T-helper 17 cell (primary cell): Measurements from ENCODE around the gene APOBEC3B. TPM values are rescaled to one million over a fixed set of nuclear protein-coding genes. Genes with fewer than 3 reads are reported as not detected.
"Not testable (repeated sequence)": the region's sequence is repeated elsewhere in the genome, so short reads cannot be mapped to it uniquely, and the experiment has no call there.

ENCODE experiments used
- ATAC-seq: fragments of 150-1000 bp; cut with Tn5 transposase; 2 replicates; pipeline ENCODE4 v1.10.0; 2021; ENCODE audit warnings: mild to moderate bottlenecking, moderate library complexity
- DNase-seq, 3 donors: peaks; one replicate each; pipeline versions ENCODE4 v3.0.0 to v3.0.0-alpha.2; 2020 to 2021
- H3K9me3 ChIP-seq: one replicate; pipeline ENCODE4 v1.7.0; 2013; ENCODE audit warnings: low read length, mild to moderate bottlenecking; ENCODE audit not compliant: control insufficient read depth, poor library complexity, severe bottlenecking
- H3K27ac Mint-ChIP-seq: one replicate; pipeline ENCODE4 v1.8.0; 2022; ENCODE audit warnings: mild to moderate bottlenecking, moderate library complexity, mixed read lengths
- H3K27me3 Mint-ChIP-seq: one replicate; pipeline ENCODE4 v1.8.0; 2022; ENCODE audit warnings: mixed read lengths
- H3K36me3 Mint-ChIP-seq: one replicate; pipeline ENCODE4 v1.8.0; 2022; ENCODE audit warnings: low read depth, mixed read lengths
- H3K4me1 Mint-ChIP-seq: one replicate; pipeline ENCODE4 v1.8.0; 2022; ENCODE audit warnings: mild to moderate bottlenecking, mixed read lengths
- H3K4me3 Mint-ChIP-seq: one replicate; pipeline ENCODE4 v1.8.0; 2022; ENCODE audit warnings: mild to moderate bottlenecking, moderate library complexity, mixed read lengths
- total RNA-seq, 4 donors: library from RNA in 2 of 4; stranded (reverse) in 2 of 4; gene quantifications; one replicate each; pipeline ENCODE4 v1.2.3 and lab custom pipeline; 2022 to 2026

The APOBEC3B gene
- total RNA-seq, 2 donors from 2014 or later, result 1.2 to 1.5 TPM

DNA sequence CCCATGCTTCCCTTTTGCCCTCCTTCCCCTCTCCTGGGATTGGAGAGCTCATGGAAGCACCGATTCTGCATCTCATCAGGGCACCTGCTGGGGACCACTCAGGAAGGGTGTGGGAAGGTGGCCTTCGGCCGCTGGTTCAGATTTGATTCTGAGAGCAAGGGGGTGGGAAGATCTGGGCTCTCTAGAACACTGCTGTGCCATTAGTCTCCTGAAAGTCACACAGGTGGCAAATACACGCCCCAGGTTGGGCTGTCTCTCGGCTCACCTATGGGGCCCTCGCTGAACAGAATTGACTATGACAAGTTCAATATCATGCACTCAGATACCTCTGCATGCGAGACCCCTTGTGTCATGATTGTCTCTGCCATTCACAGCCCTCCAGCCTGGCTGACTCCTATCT, 37.5 kb upstream of the APOBEC3B start:
- Mint-ChIP-seq H3K27me3 (peaks cover 82% of the 10 kb centered on the region), H3K27ac (no peak overlapping the region), H3K36me3 (peaks cover 4% of the 10 kb centered on the region), H3K4me1 (peaks cover 19% of the 10 kb centered on the region), H3K4me3 (no peak overlapping the region)
- H3K9me3 ChIP-seq, result no peaks in the 10 kb centered on the region
- no peak for ATAC-seq
- no peak for DNase-seq

GRCh38 chr22:38945706-38946338, 36.3 kb upstream of the APOBEC3B start:
- not testable (repeated sequence) for H3K27ac Mint-ChIP-seq, DNase-seq, ATAC-seq, H3K4me3 Mint-ChIP-seq, H3K36me3 Mint-ChIP-seq, H3K9me3 ChIP-seq
- peaks cover 82% of the 10 kb centered on the region for H3K27me3 Mint-ChIP-seq
- peaks cover 19% of the 10 kb centered on the region for H3K4me1 Mint-ChIP-seq

DNA sequence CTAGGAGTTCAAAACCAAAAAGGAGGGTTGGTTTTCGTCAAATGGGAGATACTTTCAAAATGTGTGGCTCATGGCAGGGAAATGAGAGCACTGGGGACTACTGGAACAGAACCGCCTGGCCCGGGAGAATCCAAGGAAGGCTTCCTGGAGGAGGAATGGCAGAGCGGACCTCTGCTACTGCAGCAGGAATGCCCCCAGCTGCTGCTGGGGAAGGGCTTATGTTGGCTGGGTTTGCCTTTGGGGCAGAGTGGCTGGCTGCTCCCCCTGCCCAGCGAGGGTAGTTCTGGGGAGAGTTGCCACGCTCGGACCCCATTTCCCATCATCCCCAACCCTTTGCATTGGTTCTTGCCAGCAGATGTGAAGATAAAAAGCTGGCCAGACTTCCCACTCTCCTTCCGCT, 35.4 kb upstream of the APOBEC3B start:
- no peak overlapping the region for H3K27ac Mint-ChIP-seq
- H3K9me3 ChIP-seq, result no peaks in the 10 kb centered on the region
- ATAC-seq (no peak), DNase-seq (no peak)
- H3K27me3 Mint-ChIP-seq, result peaks cover 74% of the 10 kb centered on the region
- H3K36me3 Mint-ChIP-seq, result peaks cover 2% of the 10 kb centered on the region
- peaks cover 12% of the 10 kb centered on the region for H3K4me1 Mint-ChIP-seq
- no peak overlapping the region for H3K4me3 Mint-ChIP-seq

GRCh38 chr22:38947321-38948140, 34.6 kb upstream of the APOBEC3B start:
- H3K4me3 Mint-ChIP-seq, result no peak overlapping the region
- ATAC-seq, result peak; percentile 18

GRCh38 chr22:38948181-38948940, 33.8 kb upstream of the APOBEC3B start:
- Mint-ChIP-seq H3K36me3 (no peaks in the 10 kb centered on the region), H3K4me3 (no peak overlapping the region), H3K4me1 (peaks cover 11% of the 10 kb centered on the region), H3K27ac (no peak overlapping the region), H3K27me3 (peaks cover 68% of the 10 kb centered on the region)
- ATAC-seq (no peak), DNase-seq (no peak)
- H3K9me3 ChIP-seq, result no peaks in the 10 kb centered on the region

More at GRCh38 chr22:38947321-38948140, 34.6 kb upstream of the APOBEC3B start:
- Mint-ChIP-seq H3K36me3 (no peaks in the 10 kb centered on the region), H3K4me1 (peaks cover 11% of the 10 kb centered on the region), H3K27ac (peak overlapping the region; percentile 67), H3K27me3 (peaks cover 74% of the 10 kb centered on the region)
- no peak for DNase-seq
- no peaks in the 10 kb centered on the region for H3K9me3 ChIP-seq

GRCh38 chr22:38949889-38950405, 32.2 kb upstream of the APOBEC3B start:
- no peaks in the 10 kb centered on the region for H3K9me3 ChIP-seq
- Mint-ChIP-seq H3K27ac (no peak overlapping the region), H3K4me3 (no peak overlapping the region), H3K4me1 (peaks cover 16% of the 10 kb centered on the region), H3K36me3 (no peaks in the 10 kb centered on the region), H3K27me3 (peaks cover 54% of the 10 kb centered on the region)
- ATAC-seq (no peak), DNase-seq (no peak)

- Mint-ChIP-seq H3K36me3 (no peaks in the 10 kb centered on the region), H3K27me3 (peaks cover 46% of the 10 kb centered on the region), H3K4me3 (no peak overlapping the region), H3K4me1 (peaks cover 16% of the 10 kb centered on the region), H3K27ac (no peak overlapping the region)
- DNase-seq, result no peak
- no peak for ATAC-seq
- H3K9me3 ChIP-seq, result no peaks in the 10 kb centered on the region
Observed at GRCh38 chr22:38950527-38951295, 31.4 kb upstream of the APOBEC3B start.

DNA sequence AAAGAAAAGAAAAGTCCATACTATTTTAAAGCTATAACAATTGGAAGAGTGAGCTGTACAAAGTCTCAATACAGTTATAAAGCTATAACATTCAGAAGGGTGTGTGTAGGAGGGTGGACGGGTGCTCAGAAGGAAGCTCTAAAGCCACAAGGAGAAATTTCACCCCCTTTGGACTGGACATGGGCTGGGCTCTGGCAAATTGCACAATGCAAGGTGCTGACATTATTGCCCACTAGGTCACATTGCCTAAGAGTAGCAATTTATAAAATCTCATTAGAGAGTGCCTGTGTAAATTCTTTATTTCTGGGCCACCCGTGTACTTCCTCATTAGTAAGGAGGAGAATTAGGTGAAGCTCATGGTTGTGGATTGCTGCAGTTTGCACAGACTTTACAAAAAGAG, 30.4 kb upstream of the APOBEC3B start:
- Mint-ChIP-seq H3K27me3 (peaks cover 36% of the 10 kb centered on the region), H3K27ac (peak overlapping the region; percentile 34), H3K4me1 (peaks cover 15% of the 10 kb centered on the region), H3K4me3 (no peak overlapping the region), H3K36me3 (no peaks in the 10 kb centered on the region)
- no peaks in the 10 kb centered on the region for H3K9me3 ChIP-seq
- DNase-seq, result no peak
- no peak for ATAC-seq

GRCh38 chr22:38952281-38952993, 29.7 kb upstream of the APOBEC3B start:
- H3K4me1 Mint-ChIP-seq, result peaks cover 16% of the 10 kb centered on the region

GRCh38 chr22:38953091-38953490, 29.1 kb upstream of the APOBEC3B start:
- no peak for ATAC-seq
- H3K27ac Mint-ChIP-seq, result peak overlapping the region; percentile 37
- peaks cover 14% of the 10 kb centered on the region for H3K4me1 Mint-ChIP-seq
- no peaks in the 10 kb centered on the region for H3K9me3 ChIP-seq
- no peak for DNase-seq
- peaks cover 22% of the 10 kb centered on the region for H3K27me3 Mint-ChIP-seq
- no peak overlapping the region for H3K4me3 Mint-ChIP-seq
- H3K36me3 Mint-ChIP-seq, result no peaks in the 10 kb centered on the region

More at GRCh38 chr22:38952281-38952993, 29.7 kb upstream of the APOBEC3B start:
- Mint-ChIP-seq H3K27me3 (peaks cover 29% of the 10 kb centered on the region), H3K36me3 (no peaks in the 10 kb centered on the region), H3K27ac (peak overlapping the region; percentile 34), H3K4me3 (no peak overlapping the region)
- ATAC-seq, result no peak
- no peak for DNase-seq
- no peaks in the 10 kb centered on the region for H3K9me3 ChIP-seq

DNA sequence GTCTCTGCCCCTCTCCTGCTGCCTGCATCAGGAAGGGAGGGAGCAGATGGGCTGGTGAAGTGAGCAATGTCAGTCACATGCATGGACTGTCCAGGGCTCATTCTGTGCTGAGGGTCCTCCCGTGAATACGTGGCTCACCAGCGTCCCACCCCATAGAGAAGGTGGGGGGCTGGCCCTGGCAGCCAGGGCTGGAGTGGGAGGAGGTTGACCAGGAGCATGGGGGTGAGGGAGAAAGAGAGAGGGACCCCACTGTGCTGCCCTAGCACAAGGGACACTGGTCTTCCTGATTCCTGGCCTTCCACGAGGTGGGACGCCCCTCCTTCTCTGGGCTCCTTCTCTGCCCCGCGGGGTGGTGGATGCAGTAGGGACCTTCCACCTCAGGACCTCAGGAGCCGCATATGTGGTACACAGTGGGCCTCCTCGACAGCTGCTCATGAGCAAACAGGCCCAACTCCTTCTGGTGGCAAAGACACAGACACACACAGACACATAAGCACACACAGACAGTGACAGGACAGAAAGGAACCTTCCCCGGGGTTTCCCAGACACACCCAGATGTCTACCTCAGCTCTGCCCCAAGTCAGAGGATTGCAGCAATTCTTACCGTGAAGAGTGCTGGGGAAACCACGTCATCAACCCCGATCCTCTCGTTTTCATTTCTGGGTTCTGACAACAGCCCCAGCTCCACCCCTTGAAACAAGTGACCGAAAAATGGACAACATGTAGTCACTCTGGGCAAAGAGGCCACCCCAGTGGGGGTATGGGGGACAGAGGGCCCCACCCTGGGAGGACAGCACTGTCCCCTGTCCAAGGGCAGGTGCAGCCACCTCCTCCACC, 28.4 kb upstream of the APOBEC3B start:
- peaks cover 16% of the 10 kb centered on the region for H3K4me1 Mint-ChIP-seq
- H3K36me3 Mint-ChIP-seq, result no peaks in the 10 kb centered on the region
- ATAC-seq, result peak; percentile 95
- peak overlapping the region; percentile 37 for H3K27ac Mint-ChIP-seq
- H3K27me3 Mint-ChIP-seq, result peaks cover 18% of the 10 kb centered on the region
- H3K4me3 Mint-ChIP-seq, result no peak overlapping the region
- H3K9me3 ChIP-seq, result no peaks in the 10 kb centered on the region
- peak in 2 of 3 donors; percentile 22 to 29 for DNase-seq
